ENCODE data around the gene ART3. TPM values are rescaled to one million over a fixed set of nuclear protein-coding genes. Genes with fewer than 3 reads are reported as not detected.

ART3 gene
- total RNA-seq, 1 donor from 2014 or later: 0.45 TPM

GRCh38 chr4:76061982-76062381, 12.5 kb upstream of the ART3 start:
- Mint-ChIP-seq H3K27me3 (ENCODE audit: low read depth) (peaks cover 12% of the 10 kb centered on the region), H3K36me3 (no peaks in the 10 kb centered on the region), H3K9me3 (no peaks in the 10 kb centered on the region)

GRCh38 chr4:76066546-76066945, 8.0 kb upstream of the ART3 start:
- H3K36me3 Mint-ChIP-seq: no peaks in the 10 kb centered on the region
- peaks cover 5% of the 10 kb centered on the region for H3K4me1 Mint-ChIP-seq
- DNase-seq (ENCODE audit: low spot score in 2 of 2, unreplicated experiment in 2 of 2): no peak
- no peak overlapping the region for H3K27ac Mint-ChIP-seq
- no peak overlapping the region for H3K4me3 Mint-ChIP-seq
- no peaks in the 10 kb centered on the region for H3K27me3 Mint-ChIP-seq (ENCODE audit: low read depth)
- no peak for TF ChIP-seq CTCF (IDR thresholded peaks at IDR 0.05; ENCODE audit: unreplicated experiment)
- H3K9me3 Mint-ChIP-seq: no peaks in the 10 kb centered on the region

More at GRCh38 chr4:76061982-76062381, 12.5 kb upstream of the ART3 start:
- H3K4me3 Mint-ChIP-seq: no peak overlapping the region
- DNase-seq (ENCODE audit: low spot score in 2 of 2, unreplicated experiment in 2 of 2): no peak
- no peak overlapping the region for H3K27ac Mint-ChIP-seq
- no peak for TF ChIP-seq CTCF (IDR thresholded peaks at IDR 0.05; ENCODE audit: unreplicated experiment)
- peaks cover 10% of the 10 kb centered on the region for H3K4me1 Mint-ChIP-seq

- Mint-ChIP-seq H3K4me3 (no peak overlapping the region), H3K36me3 (no peaks in the 10 kb centered on the region), H3K27me3 (ENCODE audit: low read depth) (no peaks in the 10 kb centered on the region), H3K9me3 (no peaks in the 10 kb centered on the region), H3K4me1 (no peaks in the 10 kb centered on the region), H3K27ac (no peak overlapping the region)
- TF ChIP-seq CTCF (IDR thresholded peaks at IDR 0.05; ENCODE audit: unreplicated experiment): peak; percentile 78
- DNase-seq (ENCODE audit: low spot score in 2 of 2, unreplicated experiment in 2 of 2): peak; percentile 32 to 73
These were observed 6.7 kb upstream of the ART3 start for GRCh38 chr4:76067652-76068286.

GRCh38 chr4:76072760-76073159, 1.7 kb upstream of the ART3 start:
- Mint-ChIP-seq H3K36me3 (no peaks in the 10 kb centered on the region), H3K9me3 (no peaks in the 10 kb centered on the region), H3K4me1 (no peaks in the 10 kb centered on the region), H3K27me3 (ENCODE audit: low read depth) (no peaks in the 10 kb centered on the region), H3K27ac (no peak overlapping the region), H3K4me3 (no peak overlapping the region)
- DNase-seq (ENCODE audit: low spot score in 2 of 2, unreplicated experiment in 2 of 2): no peak
- no peak for TF ChIP-seq CTCF (IDR thresholded peaks at IDR 0.05; ENCODE audit: unreplicated experiment)

GRCh38 chr4:76074993-76075600, 588 bp downstream of the ART3 start:
- TF ChIP-seq CTCF (IDR thresholded peaks at IDR 0.05; ENCODE audit: unreplicated experiment): no peak
- no peaks in the 10 kb centered on the region for H3K36me3 Mint-ChIP-seq
- peaks cover 5% of the 10 kb centered on the region for H3K4me1 Mint-ChIP-seq
- H3K27ac Mint-ChIP-seq: no peak overlapping the region
- H3K4me3 Mint-ChIP-seq: no peak overlapping the region
- no peaks in the 10 kb centered on the region for H3K9me3 Mint-ChIP-seq
- DNase-seq (ENCODE audit: low spot score in 2 of 2, unreplicated experiment in 2 of 2): no peak
- H3K27me3 Mint-ChIP-seq (ENCODE audit: low read depth): no peaks in the 10 kb centered on the region

All from mesothelial cell of epicardium (in vitro differentiated cells).